OCI-LY1 (cell line): Measurements from ENCODE around the gene BTG3.

Source experiments
- H2AFZ ChIP-seq: fragments of 200-600 bp; sonication (generic), shearing (Covaris generic); 2 replicates; pipeline ENCODE4 v1.6.0; 2014; ENCODE audit warnings: antibody characterized with exemption, mild to moderate bottlenecking, low read length
- H3F3A ChIP-seq: fragments of 200-600 bp; sonication (generic), shearing (Covaris generic); 2 replicates; pipeline ENCODE4 v1.6.0; 2014; ENCODE audit warnings: mild to moderate bottlenecking, antibody characterized with exemption, low read length, moderate library complexity; ENCODE audit not compliant: insufficient read depth
- H3K27ac ChIP-seq: fragments of 200-600 bp; sonication (generic); 2 replicates; pipeline ENCODE4 v1.5.1; 2014; ENCODE audit warnings: low read length, mixed run types, mild to moderate bottlenecking, low read depth; ENCODE audit not compliant: poor library complexity, severe bottlenecking
- H3K27me3 ChIP-seq: fragments of 200-600 bp; sonication (generic); 2 replicates; pipeline ENCODE4 v1.6.0; 2014; ENCODE audit warnings: antibody characterized with exemption, mild to moderate bottlenecking, low read length, moderate library complexity; ENCODE audit not compliant: insufficient read depth
- H3K36me3 ChIP-seq: fragments of 200-600 bp; sonication (generic); 2 replicates; pipeline ENCODE4 v1.6.1; 2014; ENCODE audit warnings: mild to moderate bottlenecking, antibody characterized with exemption, low read length, moderate library complexity, mixed read lengths; ENCODE audit not compliant: insufficient read depth
- H3K4me1 ChIP-seq: fragments of 200-600 bp; sonication (generic); 2 replicates; pipeline ENCODE4 v1.5.1; 2014; ENCODE audit warnings: mild to moderate bottlenecking, low read length, moderate library complexity; ENCODE audit not compliant: insufficient read depth, severe bottlenecking
- H3K4me2 ChIP-seq: fragments of 200-600 bp; sonication (generic), shearing (Covaris generic); 2 replicates; pipeline ENCODE4 v1.6.1; 2014; ENCODE audit warnings: low read length
- H3K4me3 ChIP-seq: fragments of 200-600 bp; sonication (generic); 2 replicates; pipeline ENCODE4 v1.5.1; 2014; ENCODE audit warnings: low read length, low read depth, mild to moderate bottlenecking, mixed read lengths; ENCODE audit not compliant: poor library complexity, severe bottlenecking
- H3K79me2 ChIP-seq: fragments of 200-600 bp; shearing (Covaris generic); 2 replicates; pipeline ENCODE4 v1.6.1; 2016; ENCODE audit warnings: mixed run types, low read length, mixed read lengths; ENCODE audit not compliant: insufficient read depth
- H3K9ac ChIP-seq: fragments of 200-600 bp; sonication (generic), shearing (Covaris generic); 2 replicates; pipeline ENCODE4 v1.6.1; 2014; ENCODE audit warnings: mild to moderate bottlenecking, low read length, mixed read lengths
- H3K9me2 ChIP-seq: fragments of 200-600 bp; sonication (generic), shearing (Covaris generic); 2 replicates; pipeline ENCODE4 v1.6.1; 2014; ENCODE audit warnings: low read depth, mild to moderate bottlenecking, low read length, mixed read lengths
- H3K9me3 ChIP-seq: fragments of 200-600 bp; shearing (Covaris generic); 2 replicates; pipeline ENCODE4 v1.6.1; 2014; ENCODE audit warnings: low read length, mixed read lengths
- H4K20me1 ChIP-seq: fragments of 200-600 bp; sonication (generic), shearing (Covaris generic); 2 replicates; pipeline ENCODE4 v1.6.0; 2016; ENCODE audit warnings: mild to moderate bottlenecking, low read length; ENCODE audit not compliant: insufficient read depth
- EZH2 ChIP-seq: fragments of 200-600 bp; sonication (generic), shearing (Covaris generic); IDR thresholded peaks from 2 replicates; pipeline ENCODE4 v1.8.0; 2017; ENCODE audit warnings: borderline replicate concordance, mixed run types, mild to moderate bottlenecking, antibody characterized with exemption, low read length, moderate library complexity, mixed read lengths
- TF ChIP-seq, protein P1 (sequence below): fragments of 200-600 bp; sonication (generic), shearing (Covaris generic); IDR thresholded peaks from 2 replicates; pipeline ENCODE4 v1.5.1; 2017; ENCODE audit warnings: mild to moderate bottlenecking, antibody characterized with exemption, low read length, moderate library complexity, mixed read lengths

BTG3 gene

DNA sequence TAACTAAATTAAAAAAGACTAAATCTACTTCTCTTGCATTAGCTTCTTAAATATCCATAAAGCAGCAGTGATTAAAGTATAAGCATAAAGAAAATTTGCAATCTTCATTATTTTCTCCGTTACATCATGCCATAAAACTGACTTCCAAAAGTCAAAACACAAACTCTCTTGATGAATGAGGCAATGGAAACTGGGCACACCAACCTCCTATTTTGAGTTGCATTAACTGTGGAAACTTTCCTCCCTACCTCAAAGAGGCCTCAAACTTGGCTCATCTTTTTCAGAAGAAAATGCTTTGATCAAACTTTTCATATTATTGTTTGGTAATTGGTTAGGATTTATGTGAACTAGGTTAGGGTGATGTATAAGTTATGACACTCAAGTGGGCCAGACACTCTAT is 4.1 kb upstream of the BTG3 start:
- H3K4me3 ChIP-seq = no peak overlapping the region
- TF ChIP-seq EZH2 = no peak
- TF ChIP-seq, protein P1, sequence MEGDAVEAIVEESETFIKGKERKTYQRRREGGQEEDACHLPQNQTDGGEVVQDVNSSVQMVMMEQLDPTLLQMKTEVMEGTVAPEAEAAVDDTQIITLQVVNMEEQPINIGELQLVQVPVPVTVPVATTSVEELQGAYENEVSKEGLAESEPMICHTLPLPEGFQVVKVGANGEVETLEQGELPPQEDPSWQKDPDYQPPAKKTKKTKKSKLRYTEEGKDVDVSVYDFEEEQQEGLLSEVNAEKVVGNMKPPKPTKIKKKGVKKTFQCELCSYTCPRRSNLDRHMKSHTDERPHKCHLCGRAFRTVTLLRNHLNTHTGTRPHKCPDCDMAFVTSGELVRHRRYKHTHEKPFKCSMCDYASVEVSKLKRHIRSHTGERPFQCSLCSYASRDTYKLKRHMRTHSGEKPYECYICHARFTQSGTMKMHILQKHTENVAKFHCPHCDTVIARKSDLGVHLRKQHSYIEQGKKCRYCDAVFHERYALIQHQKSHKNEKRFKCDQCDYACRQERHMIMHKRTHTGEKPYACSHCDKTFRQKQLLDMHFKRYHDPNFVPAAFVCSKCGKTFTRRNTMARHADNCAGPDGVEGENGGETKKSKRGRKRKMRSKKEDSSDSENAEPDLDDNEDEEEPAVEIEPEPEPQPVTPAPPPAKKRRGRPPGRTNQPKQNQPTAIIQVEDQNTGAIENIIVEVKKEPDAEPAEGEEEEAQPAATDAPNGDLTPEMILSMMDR = no peak
- H3K9ac ChIP-seq = no peak overlapping the region
- no peak overlapping the region for H2AFZ ChIP-seq
- H3K9me3 ChIP-seq = no peaks in the 10 kb centered on the region
- H3K36me3 ChIP-seq = no peaks in the 10 kb centered on the region
- no peak overlapping the region for H3K4me2 ChIP-seq
- no peaks in the 10 kb centered on the region for H4K20me1 ChIP-seq
- H3K4me1 ChIP-seq = peaks cover 6% of the 10 kb centered on the region
- no peak overlapping the region for H3K27ac ChIP-seq
- peaks cover 4% of the 10 kb centered on the region for H3K79me2 ChIP-seq
- H3F3A ChIP-seq = no peaks in the 10 kb centered on the region
- no peaks in the 10 kb centered on the region for H3K27me3 ChIP-seq
- no peaks in the 10 kb centered on the region for H3K9me2 ChIP-seq

DNA sequence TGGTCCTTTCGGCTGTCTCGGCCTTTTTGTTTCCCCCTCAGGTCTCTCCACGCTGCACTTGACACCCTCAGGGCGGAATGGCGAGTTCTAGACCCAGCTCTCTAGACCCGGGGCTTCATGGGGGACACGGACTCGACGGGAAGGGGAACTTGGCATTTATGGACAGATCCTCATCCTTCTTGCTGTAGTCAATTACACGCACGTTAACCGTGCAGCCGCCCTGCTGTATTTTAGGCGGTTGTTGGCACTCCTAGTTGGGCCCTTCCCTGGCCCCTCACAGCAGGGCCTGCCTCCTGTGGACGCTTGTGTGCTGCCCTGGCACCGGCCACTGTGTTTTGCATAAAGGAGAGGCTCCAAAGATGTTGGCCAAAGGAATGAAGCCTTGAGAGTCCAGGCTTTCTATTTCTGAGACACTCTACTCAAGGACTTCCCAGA is 558 bp upstream of the BTG3 start:
- peak overlapping the region; percentile 88 for H3K9ac ChIP-seq

DNA sequence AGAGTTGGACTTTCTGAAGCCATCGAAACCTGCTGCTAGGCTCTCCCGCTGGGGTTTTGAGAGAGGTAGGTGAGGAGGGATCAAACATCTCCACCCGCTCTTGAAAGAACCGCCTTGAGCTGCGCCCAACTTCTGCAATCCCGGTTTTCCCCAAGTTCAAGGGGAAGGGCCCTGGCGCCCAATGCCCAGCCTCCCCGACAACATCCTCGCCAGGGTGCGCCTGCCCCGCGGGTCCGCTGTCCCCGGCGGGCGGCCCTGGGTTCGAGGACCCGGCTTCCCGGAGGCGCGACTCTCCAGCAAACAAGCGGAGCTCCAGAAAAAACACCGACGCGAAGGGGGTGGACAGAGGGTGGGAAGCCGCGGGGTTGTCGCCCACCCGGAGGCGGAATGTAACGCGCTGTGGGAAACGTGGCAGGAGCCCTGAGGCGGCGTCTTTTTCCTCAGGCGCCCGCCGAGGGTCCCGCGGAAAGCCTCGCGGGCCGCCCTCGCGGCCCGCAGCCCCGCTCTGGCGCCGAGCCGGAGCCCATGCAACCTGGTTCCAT is 607 bp downstream of the BTG3 start:
- no peaks in the 10 kb centered on the region for H3K9me2 ChIP-seq
- no peaks in the 10 kb centered on the region for H3K9me3 ChIP-seq
- peaks cover 30% of the 10 kb centered on the region; the same call in 1 of the 2 replicates for H3K36me3 ChIP-seq
- H3K27ac ChIP-seq = peak overlapping the region; percentile 37
- no peaks in the 10 kb centered on the region for H4K20me1 ChIP-seq
- H3K4me2 ChIP-seq = peak overlapping the region; percentile 90
- peak overlapping the region; percentile 89 for H3K4me3 ChIP-seq
- H3K4me1 ChIP-seq = peaks cover 18% of the 10 kb centered on the region
- TF ChIP-seq, protein P1 = no peak
- no peak for TF ChIP-seq EZH2
- peaks cover 51% of the 10 kb centered on the region for H3K79me2 ChIP-seq
- peak overlapping the region; percentile 88 for H3K9ac ChIP-seq
- no peaks in the 10 kb centered on the region for H3K27me3 ChIP-seq
- H3F3A ChIP-seq = no peaks in the 10 kb centered on the region
- no peak overlapping the region for H2AFZ ChIP-seq

More for the DNA sequence above, 558 bp upstream of the BTG3 start:
- Histone ChIP-seq H3K27ac (no peak overlapping the region), H2AFZ (peak overlapping the region; percentile 95), H3K4me1 (peaks cover 18% of the 10 kb centered on the region), H3K79me2 (peaks cover 40% of the 10 kb centered on the region), H4K20me1 (no peaks in the 10 kb centered on the region), H3K4me3 (peak overlapping the region; percentile 89), H3K36me3 (peaks cover 18% of the 10 kb centered on the region; the same call in 1 of the 2 replicates), H3K27me3 (no peaks in the 10 kb centered on the region), H3K9me2 (no peaks in the 10 kb centered on the region), H3F3A (no peaks in the 10 kb centered on the region), H3K4me2 (peak overlapping the region; percentile 90), H3K9me3 (no peaks in the 10 kb centered on the region)
- TF ChIP-seq, protein P1 = no peak
- TF ChIP-seq EZH2 = no peak
